SJCRH30 (cell line): Measurements from ENCODE around the gene HSD11B1. TPM values are rescaled to one million over a fixed set of nuclear protein-coding genes. Genes with fewer than 3 reads are reported as not detected.

Experiments used
- DNase-seq, 2 experiments: peaks; one replicate each; pipeline ENCODE4 v3.0.0-alpha.2; 2015 to 2020
- H3K27ac ChIP-seq: fragments of 250-450 bp; sonication (Bioruptor Pico); 2 replicates; pipeline ENCODE4 v1.5.1; 2020; ENCODE audit warnings: mild to moderate bottlenecking, moderate library complexity
- H3K27me3 ChIP-seq: fragments of 250-450 bp; sonication (Bioruptor Pico); 2 replicates; pipeline ENCODE4 v1.5.1; 2020; ENCODE audit warnings: mild to moderate bottlenecking, moderate library complexity
- H3K36me3 ChIP-seq: fragments of 250-450 bp; sonication (Bioruptor Pico); 2 replicates; pipeline ENCODE4 v1.5.1; 2020; ENCODE audit warnings: mild to moderate bottlenecking, moderate library complexity
- H3K4me1 ChIP-seq: fragments of 250-450 bp; sonication (Bioruptor Pico); 2 replicates; pipeline ENCODE4 v1.5.1; 2020; ENCODE audit warnings: mild to moderate bottlenecking, moderate library complexity
- H3K4me3 ChIP-seq: fragments of 250-450 bp; sonication (Bioruptor Pico); 2 replicates; pipeline ENCODE4 v1.5.1; 2020; ENCODE audit warnings: mild to moderate bottlenecking, moderate library complexity
- H3K9me3 ChIP-seq: fragments of 250-450 bp; sonication (Bioruptor Pico); replicated peaks from 2 replicates; pipeline ENCODE4 v1.5.1; 2020; ENCODE audit warnings: mild to moderate bottlenecking, moderate library complexity
- total RNA-seq: library from RNA; depleted of rRNA; stranded (reverse); fragments of >200 nt; shearing (Covaris generic); gene quantifications from 2 replicates; pipeline ENCODE4 v1.2.3, GENCODE V29; 2014

Gene HSD11B1
- total RNA-seq, 1 experiment from 2014 or later: not detected

GRCh38 chr1:209749205-209749604 lies 44.6 kb downstream of the HSD11B1 start:
- H3K36me3 ChIP-seq: no peaks in the 10 kb centered on the region
- H3K9me3 ChIP-seq: no peaks in the 10 kb centered on the region
- H3K4me3 ChIP-seq: no peak overlapping the region
- no peak overlapping the region for H3K27ac ChIP-seq
- DNase-seq: no peak
- no peaks in the 10 kb centered on the region for H3K4me1 ChIP-seq
- H3K27me3 ChIP-seq: peaks cover 3% of the 10 kb centered on the region; the same call in 1 of the 2 replicates

DNA sequence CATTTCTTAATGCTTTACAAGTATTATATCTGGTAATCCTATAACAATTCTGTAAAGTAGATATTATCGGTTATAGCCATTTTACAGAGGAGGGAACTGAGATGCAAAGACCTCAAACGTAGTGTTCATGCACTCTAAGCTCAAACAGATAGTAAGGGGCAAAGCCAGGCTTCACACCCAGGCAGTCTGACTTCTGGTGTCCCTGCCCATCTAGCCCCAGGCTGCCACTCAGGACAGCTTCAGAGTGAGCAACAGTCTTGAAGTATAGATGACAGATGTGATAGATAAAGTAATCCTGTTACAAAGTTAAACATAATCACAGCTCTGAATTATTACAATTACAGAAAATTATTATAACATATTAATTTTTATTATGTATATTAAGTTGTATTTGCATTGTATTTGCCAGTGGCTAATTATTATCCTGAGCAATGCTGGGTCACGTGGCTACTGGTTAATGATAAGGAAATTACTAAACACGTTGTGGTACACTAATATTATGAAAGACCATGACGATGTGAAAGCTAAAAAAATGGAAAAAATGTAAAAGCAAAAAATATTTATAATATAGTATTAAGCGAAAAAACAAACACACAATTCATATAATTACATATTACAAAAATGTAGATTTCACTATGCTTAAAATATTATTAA lies 45.2 kb downstream of the HSD11B1 start:
- no peak overlapping the region for H3K27ac ChIP-seq
- H3K4me3 ChIP-seq: no peak overlapping the region
- no peaks in the 10 kb centered on the region for H3K4me1 ChIP-seq
- H3K27me3 ChIP-seq: peaks cover 3% of the 10 kb centered on the region; the same call in 1 of the 2 replicates
- no peaks in the 10 kb centered on the region for H3K9me3 ChIP-seq
- DNase-seq: no peak
- no peaks in the 10 kb centered on the region for H3K36me3 ChIP-seq

GRCh38 chr1:209751627-209752231 lies 47.1 kb downstream of the HSD11B1 start:
- Histone ChIP-seq H3K9me3 (no peaks in the 10 kb centered on the region), H3K27me3 (peaks cover 3% of the 10 kb centered on the region; the same call in 1 of the 2 replicates), H3K4me1 (no peaks in the 10 kb centered on the region), H3K4me3 (no peak overlapping the region), H3K27ac (no peak overlapping the region), H3K36me3 (no peaks in the 10 kb centered on the region)
- no peak for DNase-seq

GRCh38 chr1:209752890-209753289 lies 48.2 kb downstream of the HSD11B1 start:
- peaks cover 3% of the 10 kb centered on the region; the same call in 1 of the 2 replicates for H3K27me3 ChIP-seq
- DNase-seq: no peak
- H3K9me3 ChIP-seq: no peaks in the 10 kb centered on the region

DNA sequence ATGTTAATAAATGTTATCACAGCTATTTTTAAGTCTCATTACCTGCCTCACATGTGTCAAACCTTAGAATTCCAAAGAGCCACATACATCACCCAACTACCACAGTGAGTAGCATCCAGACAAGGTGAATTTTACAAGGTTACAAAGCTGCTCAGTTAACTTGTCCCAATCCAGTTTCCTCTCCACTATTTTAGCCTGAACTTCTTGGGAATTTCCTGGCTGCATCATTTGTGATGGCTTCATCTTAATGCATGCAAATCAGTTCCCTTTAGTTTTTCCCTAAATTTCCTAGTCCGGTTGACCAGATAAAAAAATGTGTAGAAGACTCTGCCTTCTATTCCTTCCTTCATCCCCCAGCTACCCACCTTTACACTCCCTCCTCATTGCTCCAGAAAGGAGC lies 50.6 kb downstream of the HSD11B1 start:
- Histone ChIP-seq H3K27me3 (peaks cover 3% of the 10 kb centered on the region; the same call in 1 of the 2 replicates), H3K27ac (no peak overlapping the region), H3K4me3 (no peak overlapping the region), H3K9me3 (no peaks in the 10 kb centered on the region), H3K36me3 (no peaks in the 10 kb centered on the region), H3K4me1 (no peaks in the 10 kb centered on the region)
- DNase-seq: no peak

More at GRCh38 chr1:209752890-209753289, 48.2 kb downstream of the HSD11B1 start:
- no peaks in the 10 kb centered on the region for H3K36me3 ChIP-seq
- no peaks in the 10 kb centered on the region for H3K4me1 ChIP-seq
- no peak overlapping the region for H3K4me3 ChIP-seq
- H3K27ac ChIP-seq: no peak overlapping the region

GRCh38 chr1:209755926-209756614 lies 51.4 kb downstream of the HSD11B1 start, which contains the start of gene TRAF3IP3:
Gene TRAF3IP3, plus strand, starts transcription at chr1:209756053. Its CDS starts 3,987 bp downstream, at chr1:209760040.
- no peak for DNase-seq
- Histone ChIP-seq H3K27me3 (peaks cover 3% of the 10 kb centered on the region; the same call in 1 of the 2 replicates), H3K27ac (no peak within 1 kb of the TSS), H3K9me3 (no peaks in the 10 kb centered on the region), H3K4me1 (no peaks in the 10 kb centered on the region), H3K36me3 (no peaks in the 10 kb centered on the region), H3K4me3 (no peak within 1 kb of the TSS)

GRCh38 chr1:209756615-209757445 lies 52.2 kb downstream of the HSD11B1 start:
- Histone ChIP-seq H3K9me3 (no peaks in the 10 kb centered on the region), H3K4me1 (no peaks in the 10 kb centered on the region), H3K27ac (no peak overlapping the region), H3K27me3 (peaks cover 3% of the 10 kb centered on the region; the same call in 1 of the 2 replicates), H3K4me3 (no peak overlapping the region), H3K36me3 (no peaks in the 10 kb centered on the region)
- no peak for DNase-seq

DNA sequence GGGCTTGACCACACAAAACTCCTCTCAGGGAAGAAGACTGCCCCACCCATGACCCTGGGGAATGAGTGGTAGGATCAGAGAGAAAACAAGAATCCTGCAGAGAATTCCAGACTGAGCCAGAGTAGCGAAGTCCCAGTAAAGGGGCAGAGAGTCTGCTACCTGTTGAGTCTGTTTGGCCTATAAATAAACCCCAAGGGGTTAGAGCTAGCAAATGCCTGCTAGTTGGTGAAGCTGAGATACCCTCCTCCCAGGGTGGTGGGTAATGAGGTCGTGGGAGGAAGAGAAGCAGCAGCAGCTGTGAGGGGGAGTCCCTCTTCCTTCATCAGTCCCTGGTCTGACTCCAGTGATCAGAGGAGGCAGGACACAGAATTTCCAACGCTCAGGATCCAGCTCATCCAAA lies 53.8 kb downstream of the HSD11B1 start:
- DNase-seq: no peak

GRCh38 chr1:209759829-209760359 lies 55.2 kb downstream of the HSD11B1 start:
- no peak for DNase-seq
- Histone ChIP-seq H3K27me3 (peaks cover 5% of the 10 kb centered on the region; the same call in 1 of the 2 replicates), H3K4me1 (no peaks in the 10 kb centered on the region), H3K36me3 (no peaks in the 10 kb centered on the region), H3K27ac (no peak overlapping the region), H3K9me3 (0 out of 2 replicates have a peak, but pooled peaks cover 4% of the 10 kb centered on the region), H3K4me3 (no peak overlapping the region)

More for the DNA sequence above, 53.8 kb downstream of the HSD11B1 start:
- Histone ChIP-seq H3K4me1 (no peaks in the 10 kb centered on the region), H3K27ac (no peak overlapping the region), H3K4me3 (no peak overlapping the region), H3K27me3 (peaks cover 3% of the 10 kb centered on the region; the same call in 1 of the 2 replicates), H3K9me3 (no peaks in the 10 kb centered on the region), H3K36me3 (no peaks in the 10 kb centered on the region)

- Histone ChIP-seq H3K27me3 (peaks cover 5% of the 10 kb centered on the region; the same call in 1 of the 2 replicates), H3K9me3 (0 out of 2 replicates have a peak, but pooled peaks cover 4% of the 10 kb centered on the region), H3K36me3 (no peaks in the 10 kb centered on the region), H3K4me3 (no peak overlapping the region), H3K4me1 (no peaks in the 10 kb centered on the region), H3K27ac (no peak overlapping the region)
- no peak for DNase-seq
Measured at GRCh38 chr1:209761011-209761635, 56.5 kb downstream of the HSD11B1 start.

GRCh38 chr1:209766051-209766450 lies 61.4 kb downstream of the HSD11B1 start:
- H3K27me3 ChIP-seq: 0 out of 2 replicates have a peak, but pooled peaks cover 5% of the 10 kb centered on the region
- DNase-seq: no peak
- H3K36me3 ChIP-seq: no peaks in the 10 kb centered on the region

DNA sequence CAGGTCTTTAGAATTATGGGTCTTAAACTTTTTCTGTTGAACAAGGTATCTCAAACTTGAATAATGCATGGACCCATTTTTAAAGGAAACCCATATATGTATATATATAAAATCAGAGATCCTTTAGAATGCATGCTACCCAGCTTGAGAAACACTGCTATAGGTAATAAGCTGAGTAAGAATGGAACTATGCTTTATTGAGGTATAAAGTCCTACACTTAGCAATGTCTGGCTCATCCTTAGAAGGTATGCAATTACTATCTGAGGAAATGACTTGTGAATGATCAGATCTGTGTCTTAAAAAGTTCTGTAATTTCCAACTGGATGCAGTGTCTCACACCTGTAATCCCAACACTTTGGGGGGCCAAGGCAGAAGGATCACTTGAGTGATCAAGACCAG lies 62.5 kb downstream of the HSD11B1 start:
- Histone ChIP-seq H3K4me1 (peaks cover 5% of the 10 kb centered on the region), H3K9me3 (0 out of 2 replicates have a peak, but pooled peaks cover 4% of the 10 kb centered on the region), H3K36me3 (no peaks in the 10 kb centered on the region), H3K4me3 (no peak overlapping the region), H3K27ac (no peak overlapping the region), H3K27me3 (0 out of 2 replicates have a peak, but pooled peaks cover 5% of the 10 kb centered on the region)
- DNase-seq: no peak

More at GRCh38 chr1:209766051-209766450, 61.4 kb downstream of the HSD11B1 start:
- H3K4me1 ChIP-seq: peaks cover 5% of the 10 kb centered on the region
- 0 out of 2 replicates have a peak, but pooled peaks cover 4% of the 10 kb centered on the region for H3K9me3 ChIP-seq
- no peak overlapping the region for H3K4me3 ChIP-seq
- no peak overlapping the region for H3K27ac ChIP-seq

DNA sequence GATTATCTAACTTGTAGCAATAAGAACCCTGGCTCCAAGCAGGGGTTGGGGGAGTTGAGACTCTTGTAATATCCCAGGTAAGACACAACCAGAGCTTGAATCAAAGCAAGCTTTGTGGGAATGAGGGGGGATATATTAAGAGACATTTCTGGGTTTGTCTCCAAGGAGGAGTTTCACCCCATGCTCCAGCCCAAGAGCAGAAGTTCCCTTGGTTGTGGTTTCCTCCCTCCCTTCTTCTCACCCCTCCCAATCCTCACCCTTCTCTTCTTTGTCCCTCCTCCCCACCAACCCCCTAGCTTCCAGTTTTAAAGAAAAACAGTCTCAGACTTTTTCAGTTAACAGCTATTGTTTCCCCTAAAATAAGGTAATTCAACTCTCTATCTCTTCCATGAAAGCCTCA lies 63.1 kb downstream of the HSD11B1 start:
- no peak for DNase-seq
- no peaks in the 10 kb centered on the region for H3K36me3 ChIP-seq
- H3K9me3 ChIP-seq: 0 out of 2 replicates have a peak, but pooled peaks cover 4% of the 10 kb centered on the region
- no peak overlapping the region for H3K4me3 ChIP-seq
- H3K27ac ChIP-seq: no peak overlapping the region
- 0 out of 2 replicates have a peak, but pooled peaks cover 5% of the 10 kb centered on the region for H3K27me3 ChIP-seq
- peaks cover 5% of the 10 kb centered on the region for H3K4me1 ChIP-seq
